Stimulated activated CD8-positive, alpha-beta memory T cell treated with anti-CD3 and anti-CD28 coated beads, Interleukin-4, amount 100 ng/mL, for 24 hours (primary cell): ENCODE data around the gene TMEM154.

Source experiments
- DNase-seq: peaks from one replicate; pipeline ENCODE4 v3.0.0-alpha.2; 2020; ENCODE audit warnings: low read depth

TMEM154 gene

GRCh38 chr4:152696764-152697261 is 17.0 kb upstream of the TMEM154 start:
- DNase-seq, result peak; percentile 7

- DNase-seq, result no peak
Observed at GRCh38 chr4:152693871-152694270, 14.1 kb upstream of the TMEM154 start.

GRCh38 chr4:152691761-152692160 is 12.0 kb upstream of the TMEM154 start:
- no peak for DNase-seq

GRCh38 chr4:152690706-152691651 is 11.2 kb upstream of the TMEM154 start:
- no peak for DNase-seq

- DNase-seq, result no peak
Observed at GRCh38 chr4:152689615-152690501, 10.1 kb upstream of the TMEM154 start.

- no peak for DNase-seq
Observed at GRCh38 chr4:152687974-152688599, 8.3 kb upstream of the TMEM154 start.

GRCh38 chr4:152686452-152687013 is 6.7 kb upstream of the TMEM154 start:
- DNase-seq, result no peak

- no peak for DNase-seq
Observed at GRCh38 chr4:152684587-152684986, 4.8 kb upstream of the TMEM154 start.

GRCh38 chr4:152684007-152684406 is 4.2 kb upstream of the TMEM154 start:
- DNase-seq, result no peak

GRCh38 chr4:152682143-152682941 is 2.5 kb upstream of the TMEM154 start:
- no peak for DNase-seq

- no peak for DNase-seq
Observed at GRCh38 chr4:152680988-152681603, 1.3 kb upstream of the TMEM154 start.

- DNase-seq, result no peak
Observed at GRCh38 chr4:152678841-152679240, 956 bp downstream of the TMEM154 start.

- no peak for DNase-seq
Observed at GRCh38 chr4:152677117-152677516, 2.7 kb downstream of the TMEM154 start.

- no peak for DNase-seq
Observed at GRCh38 chr4:152676052-152676854, 3.5 kb downstream of the TMEM154 start.

GRCh38 chr4:152674359-152674758 is 5.4 kb downstream of the TMEM154 start:
- no peak for DNase-seq

GRCh38 chr4:152673489-152673888 is 6.3 kb downstream of the TMEM154 start:
- DNase-seq, result no peak

- DNase-seq, result no peak
Observed at GRCh38 chr4:152672206-152673092, 7.3 kb downstream of the TMEM154 start.

- DNase-seq, result no peak
Observed at GRCh38 chr4:152668338-152668964, 11.3 kb downstream of the TMEM154 start.
